ENCODE measurements around the gene ABHD4. TPM values are rescaled to one million over a fixed set of nuclear protein-coding genes. Genes with fewer than 3 reads are reported as not detected.
A peak's percentile ranks its signal among the peaks of the same experiment; 100 is the strongest.

Gene ABHD4
- total RNA-seq, 1 experiment from 2014 or later, result 9.1 TPM

GRCh38 chr14:22556021-22556989, 41.8 kb upstream of the ABHD4 start:
- peak overlapping the region; percentile 83 for H3K4me2 ChIP-seq (ENCODE audit: low read length)
- H3K4me3 ChIP-seq (ENCODE audit: low read length), result peak overlapping the region; percentile 57
- DNase-seq, result peak; percentile 97
- no peaks in the 10 kb centered on the region; the same call in 1 of the 2 replicates for H3K36me3 ChIP-seq (ENCODE audit: low read depth, low read length)
- no peaks in the 10 kb centered on the region for H3K9me3 ChIP-seq (ENCODE audit: low read length)
- no peaks in the 10 kb centered on the region for H4K20me1 ChIP-seq (ENCODE audit: low read length)
- intact Hi-C loops (cut with micrococcal nuclease), result loop anchor here (2.0 to 10.0 kb wide), 5 partner anchors 82 to 506 kb away; no protein-coding TSS in a partner anchor
- H3K4me1 ChIP-seq (ENCODE audit: insufficient read depth, low read length), result peaks cover 51% of the 10 kb centered on the region
- BruUV-seq (replicated peaks), result no TSS peak
- no peaks in the 10 kb centered on the region for H3K9me2 ChIP-seq (replicated peaks; ENCODE audit: low read length)
- H2AFZ ChIP-seq (ENCODE audit: low read length), result peak overlapping the region; percentile 69
- peak; percentile 56 for ATAC-seq
- POLR2A ChIA-PET (ENCODE audit: unreplicated experiment), result no interaction called here
- CTCF ChIA-PET, result interaction anchor here (0.5 to 2.3 kb wide), 15 partner anchors 33 to 430 kb away, joined by 3 to 7 read pairs (median 4); partner anchors contain the start of genes DAD1 and OXA1L
- H3F3A ChIP-seq (ENCODE audit: low read length, unreplicated experiment), result no peaks in the 10 kb centered on the region
- peak; percentile 91 for TF ChIP-seq EZH2phosphoT487 (IDR thresholded peaks at IDR 0.05; ENCODE audit: borderline replicate concordance, low read length)
- no peak for TF ChIP-seq CTCF (conservative IDR thresholded peaks at IDR 0.05; ENCODE audit: low read depth, low read length)
- peak overlapping the region; percentile 73 for H3K9ac ChIP-seq (ENCODE audit: low read length)
- H3K27me3 ChIP-seq (ENCODE audit: low read length), result no peaks in the 10 kb centered on the region
- H3K27ac ChIP-seq (ENCODE audit: low read length), result peak overlapping the region; percentile 94
- no peaks in the 10 kb centered on the region for H3K79me2 ChIP-seq (ENCODE audit: low read length)

GRCh38 chr14:22556990-22557623, 41.0 kb upstream of the ABHD4 start:
- Histone ChIP-seq H3K4me2 (ENCODE audit: low read length) (peak overlapping the region; percentile 83), H3K4me3 (ENCODE audit: low read length) (peak overlapping the region; percentile 57), H3K27me3 (ENCODE audit: low read length) (no peaks in the 10 kb centered on the region), H3K9ac (ENCODE audit: low read length) (peak overlapping the region; percentile 73), H3K4me1 (ENCODE audit: insufficient read depth, low read length) (peaks cover 51% of the 10 kb centered on the region), H2AFZ (ENCODE audit: low read length) (peak overlapping the region; percentile 69), H4K20me1 (ENCODE audit: low read length) (no peaks in the 10 kb centered on the region), H3K36me3 (ENCODE audit: low read depth, low read length) (no peaks in the 10 kb centered on the region; the same call in 1 of the 2 replicates), H3K9me2 (replicated peaks; ENCODE audit: low read length) (no peaks in the 10 kb centered on the region), H3K9me3 (ENCODE audit: low read length) (no peaks in the 10 kb centered on the region), H3K79me2 (ENCODE audit: low read length) (no peaks in the 10 kb centered on the region), H3F3A (ENCODE audit: low read length, unreplicated experiment) (no peaks in the 10 kb centered on the region), H3K27ac (ENCODE audit: low read length) (peak overlapping the region; percentile 94)
- CTCF ChIA-PET, result interaction anchor here (0.6 to 2.3 kb wide), 4 partner anchors 32 to 294 kb away, joined by 4 to 7 read pairs (median 4); partner anchors contain the start of gene DAD1
- ATAC-seq, result peak; percentile 66
- peak; percentile 99 for TF ChIP-seq CTCF (conservative IDR thresholded peaks at IDR 0.05; ENCODE audit: low read depth, low read length)
- TF ChIP-seq EZH2phosphoT487 (IDR thresholded peaks at IDR 0.05; ENCODE audit: borderline replicate concordance, low read length), result no peak
- POLR2A ChIA-PET (ENCODE audit: unreplicated experiment), result no interaction called here
- intact Hi-C loops (cut with micrococcal nuclease), result loop anchor here (1.0 to 10.0 kb wide), 7 partner anchors 82 to 505 kb away; no protein-coding TSS in a partner anchor
- peak; percentile 78 for DNase-seq
- BruUV-seq (replicated peaks), result no TSS peak
